ENCODE measurements around the gene UBE2L3. TPM values are rescaled to one million over a fixed set of nuclear protein-coding genes. Genes with fewer than 3 reads are reported as not detected.
"Not testable (repeated sequence)": the region's sequence is repeated elsewhere in the genome, so short reads cannot be mapped to it uniquely, and the experiment has no call there.

UBE2L3 gene
- polyA plus RNA-seq, 1 of the 3 experiments (the other 2 are of a cell fraction), result 41.2 TPM

DNA sequence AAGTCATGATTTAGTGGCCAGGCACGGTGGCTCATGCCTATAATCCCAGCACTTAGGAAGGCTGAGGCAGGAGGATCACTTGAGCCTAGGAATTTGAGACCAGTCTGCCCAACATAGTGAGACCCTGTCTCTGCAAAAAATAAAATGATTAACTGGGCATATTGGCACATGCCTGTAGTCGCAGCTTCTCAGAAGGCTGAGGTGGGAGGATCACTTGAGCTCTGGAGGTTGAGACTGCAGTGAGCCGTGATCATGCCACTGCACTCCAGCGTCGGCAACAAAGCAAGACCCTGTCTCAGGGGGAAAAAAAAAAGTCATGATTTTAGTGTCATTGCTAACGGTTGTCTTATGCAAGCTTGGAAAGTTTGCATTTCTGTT, 11.9 kb downstream of the UBE2L3 start:
- Histone ChIP-seq H3K79me2 (ENCODE audit: insufficient read depth) (peaks cover 100% of the 10 kb centered on the region), H3K4me2 (no peak overlapping the region), H3K4me3 (ENCODE audit: low read depth in 2 of 2, low read length in 1 of 2) (no peak overlapping the region), H2AFZ (ENCODE audit: low read depth) (no peak overlapping the region), H4K20me1 (ENCODE audit: insufficient read depth) (peaks cover 100% of the 10 kb centered on the region), H3K9ac (no peak overlapping the region), H3K9me3 (no peaks in the 10 kb centered on the region), H3K27ac (ENCODE audit: low read depth in 2 of 2, low read length in 1 of 2) (no peak overlapping the region), H3F3A (replicated peaks; ENCODE audit: insufficient read depth) (no peaks in the 10 kb centered on the region), H3K27me3 (ENCODE audit: insufficient read depth) (no peaks in the 10 kb centered on the region), H3K36me3 (replicated peaks in 1 of 2; ENCODE audit: control insufficient read depth in 1 of 2, insufficient read depth in 2 of 2, low read length in 1 of 2) (peaks cover 0 to 10% of the 10 kb centered on the region in 2 experiments), H3K9me2 (no peaks in the 10 kb centered on the region), H3K4me1 (ENCODE audit: control insufficient read depth in 1 of 2, insufficient read depth in 2 of 2, low read depth in 1 of 2, low read length in 1 of 2) (peaks cover 0 to 1% of the 10 kb centered on the region in 2 experiments; a peak in 2 of 4 replicates)
- CTCF ChIA-PET, result interaction anchor here (0.8 to 1.3 kb wide), 2 partner anchors 45 to 50 kb away, joined by 3 read pairs; no protein-coding TSS in a partner anchor
- no peak for TF ChIP-seq CHD2 (IDR thresholded peaks at IDR 0.05; ENCODE audit: low read length, partially characterized antibody)
- no peak for TF ChIP-seq ELF1 (IDR thresholded peaks at IDR 0.05)
- no peak for TF ChIP-seq SIN3A (IDR thresholded peaks at IDR 0.05; ENCODE audit: borderline replicate concordance, low read depth, low read length)
- TF ChIP-seq RXRA (IDR thresholded peaks at IDR 0.05; ENCODE audit: borderline replicate concordance, low read depth), result no peak
- TF ChIP-seq, protein P1, sequence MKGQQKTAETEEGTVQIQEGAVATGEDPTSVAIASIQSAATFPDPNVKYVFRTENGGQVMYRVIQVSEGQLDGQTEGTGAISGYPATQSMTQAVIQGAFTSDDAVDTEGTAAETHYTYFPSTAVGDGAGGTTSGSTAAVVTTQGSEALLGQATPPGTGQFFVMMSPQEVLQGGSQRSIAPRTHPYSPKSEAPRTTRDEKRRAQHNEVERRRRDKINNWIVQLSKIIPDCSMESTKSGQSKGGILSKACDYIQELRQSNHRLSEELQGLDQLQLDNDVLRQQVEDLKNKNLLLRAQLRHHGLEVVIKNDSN (IDR thresholded peaks at IDR 0.05; ENCODE audit: borderline replicate concordance, low read depth), result no peak
- no peak for TF ChIP-seq JUND (IDR thresholded peaks at IDR 0.05)
- no peak for TF ChIP-seq POLR2AphosphoS5 (IDR thresholded peaks at IDR 0.05; ENCODE audit: low read depth, low read length)
- 98% methylated on average over 6 of the region's 6 CpGs for WGBS (ENCODE audit: low lambda C conversion rate)
- no peak for DNase-seq
- POLR2A ChIA-PET, result no interaction called here

DNA sequence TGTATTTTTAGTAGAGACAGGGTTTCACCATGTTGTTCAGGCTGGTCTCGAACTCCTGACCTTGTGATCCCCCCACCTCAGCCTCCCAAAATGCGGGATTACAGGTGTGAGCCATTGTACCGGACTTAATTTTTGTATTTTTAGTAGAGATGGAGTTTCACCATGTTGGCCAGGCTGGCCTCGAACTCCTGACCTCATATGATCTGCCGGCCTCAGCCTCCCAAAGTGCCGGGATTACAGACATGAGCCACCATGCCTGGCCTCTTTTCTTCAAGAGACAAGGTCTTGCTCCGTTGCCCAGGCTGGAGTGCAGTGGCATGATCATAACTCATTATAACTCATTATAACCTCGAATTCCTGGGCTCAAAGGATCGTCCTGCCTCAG, 13.1 kb downstream of the UBE2L3 start:
- CTCF ChIA-PET; H3K9me3 ChIP-seq; POLR2A ChIA-PET; H3K4me1 ChIP-seq (ENCODE audit: control insufficient read depth in 1 of 2, insufficient read depth in 2 of 2, low read depth in 1 of 2, low read length in 1 of 2); H3F3A ChIP-seq (replicated peaks; ENCODE audit: insufficient read depth); H3K4me2 ChIP-seq; H3K27ac ChIP-seq (ENCODE audit: low read depth in 2 of 2, low read length in 1 of 2); H2AFZ ChIP-seq (ENCODE audit: low read depth); DNase-seq; H3K4me3 ChIP-seq (ENCODE audit: low read depth in 2 of 2, low read length in 1 of 2); H3K27me3 ChIP-seq (ENCODE audit: insufficient read depth); H3K36me3 ChIP-seq (replicated peaks in 1 of 2; ENCODE audit: control insufficient read depth in 1 of 2, insufficient read depth in 2 of 2, low read length in 1 of 2); H3K9me2 ChIP-seq; H3K9ac ChIP-seq: not testable (repeated sequence)
- 100% methylated on average over 8 of the region's 9 CpGs for WGBS (ENCODE audit: low lambda C conversion rate)
- Histone ChIP-seq H3K79me2 (ENCODE audit: insufficient read depth) (peaks cover 100% of the 10 kb centered on the region), H4K20me1 (ENCODE audit: insufficient read depth) (peaks cover 100% of the 10 kb centered on the region)

DNA sequence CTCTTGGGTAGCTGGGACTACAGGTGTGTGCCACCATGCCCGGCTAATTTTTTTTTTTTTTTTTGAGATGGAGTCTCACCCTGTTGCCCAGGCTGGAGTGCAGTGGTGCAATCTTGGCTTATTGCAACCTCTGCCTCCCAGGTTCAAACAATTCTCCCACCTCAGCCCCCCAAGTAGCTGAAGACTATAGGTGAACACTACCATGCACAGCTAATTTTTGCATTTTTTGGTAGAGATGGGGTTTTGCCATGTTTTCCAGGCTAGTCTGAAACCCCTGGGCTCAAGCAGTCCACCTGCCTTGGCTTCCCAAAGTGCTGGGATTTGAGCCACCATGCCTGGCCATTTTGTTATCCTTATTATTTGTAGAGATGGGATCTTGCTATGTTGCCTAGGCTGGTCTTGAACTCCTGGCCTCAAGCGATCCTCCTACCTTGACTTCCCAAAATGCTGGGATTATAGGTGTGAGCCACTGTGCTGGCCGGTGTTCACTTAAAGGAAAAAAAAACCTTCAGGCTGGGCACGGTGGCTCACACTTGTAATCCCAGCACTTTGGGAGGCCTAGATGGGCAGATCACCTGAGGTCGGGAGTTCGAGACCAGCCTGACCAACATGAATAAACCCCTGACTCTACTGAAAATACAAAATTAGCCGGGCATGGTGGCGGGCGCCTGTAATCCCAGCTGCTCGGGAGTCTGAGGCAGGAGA, 13.6 kb downstream of the UBE2L3 start:
- H3K9me2 ChIP-seq; H3K27me3 ChIP-seq (ENCODE audit: insufficient read depth); H3K4me1 ChIP-seq (ENCODE audit: control insufficient read depth in 1 of 2, insufficient read depth in 2 of 2, low read depth in 1 of 2, low read length in 1 of 2); H2AFZ ChIP-seq (ENCODE audit: low read depth); H3F3A ChIP-seq (replicated peaks; ENCODE audit: insufficient read depth); H3K36me3 ChIP-seq (replicated peaks in 1 of 2; ENCODE audit: control insufficient read depth in 1 of 2, insufficient read depth in 2 of 2, low read length in 1 of 2); H3K9ac ChIP-seq; CTCF ChIA-PET; H3K4me2 ChIP-seq; H3K9me3 ChIP-seq; POLR2A ChIA-PET; H3K27ac ChIP-seq (ENCODE audit: low read depth in 2 of 2, low read length in 1 of 2); H3K4me3 ChIP-seq (ENCODE audit: low read depth in 2 of 2, low read length in 1 of 2); DNase-seq: not testable (repeated sequence)
- peaks cover 100% of the 10 kb centered on the region for H4K20me1 ChIP-seq (ENCODE audit: insufficient read depth)
- 93% methylated on average over 10 of the region's 10 CpGs for WGBS (ENCODE audit: low lambda C conversion rate)
- peaks cover 100% of the 10 kb centered on the region for H3K79me2 ChIP-seq (ENCODE audit: insufficient read depth)
